Dendritic cell treated with granulocyte-macrophage colony-stimulating factor and Interleukin-4, amounts not matched to agents 40 ng/mL and 50 ng/mL, for 4 days (primary cell): ENCODE data around the gene SARNP.
A peak's percentile ranks its signal among the peaks of the same experiment; 100 is the strongest.

ENCODE experiments used
- H3K27ac Mint-ChIP-seq: one replicate; pipeline ENCODE4 v1.8.0; 2022; ENCODE audit warnings: mild to moderate bottlenecking, mixed read lengths
- H3K27me3 Mint-ChIP-seq: one replicate; pipeline ENCODE4 v1.8.0; 2022; ENCODE audit warnings: mild to moderate bottlenecking, mixed read lengths
- H3K36me3 Mint-ChIP-seq: one replicate; pipeline ENCODE4 v1.8.0; 2022; ENCODE audit warnings: low read depth, mixed read lengths
- H3K4me1 Mint-ChIP-seq: one replicate; pipeline ENCODE4 v1.8.0; 2022; ENCODE audit warnings: low read depth, mixed read lengths
- H3K4me3 Mint-ChIP-seq: one replicate; pipeline ENCODE4 v1.8.0; 2022; ENCODE audit warnings: mild to moderate bottlenecking, moderate library complexity, mixed read lengths
- H3K9me3 Mint-ChIP-seq: one replicate; pipeline ENCODE4 v1.8.0; 2022; ENCODE audit warnings: mixed read lengths
- intact Hi-C: fragments of 100-400 bp; cut with micrococcal nuclease; formaldehyde crosslinking; loops from one replicate; pipeline ENCODE4 v1.15.0; 2022

The SARNP gene

DNA sequence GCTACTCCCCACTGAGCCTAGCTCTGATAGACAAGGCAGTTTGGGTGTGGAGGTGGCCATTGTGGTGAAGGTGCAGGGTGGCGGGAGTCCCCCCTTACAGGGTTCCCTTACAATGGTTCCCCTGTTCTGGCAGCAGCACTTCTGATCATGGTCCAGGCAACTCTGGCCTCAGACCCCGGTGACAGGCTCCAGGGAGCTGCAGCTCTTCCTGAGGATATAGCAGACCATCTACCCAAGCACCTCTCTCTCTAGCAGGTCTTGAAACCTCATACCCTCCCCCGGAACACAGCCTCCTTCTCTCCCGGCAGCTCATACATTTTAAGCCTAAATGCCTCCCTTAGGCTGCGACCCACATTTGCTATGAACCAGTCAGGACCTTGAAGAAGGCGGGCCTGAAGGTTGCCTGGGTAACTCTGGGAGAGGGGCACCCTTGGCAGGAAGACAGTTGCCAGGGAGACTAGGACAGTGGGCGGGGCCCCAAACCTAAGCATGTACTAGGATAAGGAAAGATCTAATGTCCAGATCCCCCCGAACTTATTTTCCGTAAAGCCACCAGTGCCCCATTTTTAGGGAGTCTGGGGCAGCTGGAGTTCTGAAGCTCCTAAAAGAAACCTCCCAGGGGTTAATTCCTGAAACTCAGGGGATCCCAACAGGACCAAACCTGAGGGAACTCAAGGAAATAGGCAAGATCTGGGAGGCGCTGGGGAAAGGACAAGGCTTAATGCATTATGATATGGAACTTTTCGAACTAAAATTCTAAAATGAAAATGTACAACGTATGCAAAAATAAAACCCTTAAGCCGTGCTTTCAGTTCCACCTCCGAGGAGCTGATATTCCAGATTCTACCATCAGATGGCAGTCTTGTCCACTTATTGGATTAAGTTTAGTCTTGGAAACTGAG is 79.2 kb downstream of the SARNP start:
- no peaks in the 10 kb centered on the region for H3K9me3 Mint-ChIP-seq
- peak overlapping the region; percentile 73 for H3K4me3 Mint-ChIP-seq
- peak overlapping the region; percentile 90 for H3K27ac Mint-ChIP-seq
- peaks cover 20% of the 10 kb centered on the region for H3K27me3 Mint-ChIP-seq
- H3K36me3 Mint-ChIP-seq, result no peaks in the 10 kb centered on the region
- peaks cover 35% of the 10 kb centered on the region for H3K4me1 Mint-ChIP-seq
- intact Hi-C loops, result loop anchor here (2.0 to 5.0 kb wide), 4 partner anchors 200 to 379 kb away; partner anchors contain the start of genes RPL41, RPS26 and ZC3H10

DNA sequence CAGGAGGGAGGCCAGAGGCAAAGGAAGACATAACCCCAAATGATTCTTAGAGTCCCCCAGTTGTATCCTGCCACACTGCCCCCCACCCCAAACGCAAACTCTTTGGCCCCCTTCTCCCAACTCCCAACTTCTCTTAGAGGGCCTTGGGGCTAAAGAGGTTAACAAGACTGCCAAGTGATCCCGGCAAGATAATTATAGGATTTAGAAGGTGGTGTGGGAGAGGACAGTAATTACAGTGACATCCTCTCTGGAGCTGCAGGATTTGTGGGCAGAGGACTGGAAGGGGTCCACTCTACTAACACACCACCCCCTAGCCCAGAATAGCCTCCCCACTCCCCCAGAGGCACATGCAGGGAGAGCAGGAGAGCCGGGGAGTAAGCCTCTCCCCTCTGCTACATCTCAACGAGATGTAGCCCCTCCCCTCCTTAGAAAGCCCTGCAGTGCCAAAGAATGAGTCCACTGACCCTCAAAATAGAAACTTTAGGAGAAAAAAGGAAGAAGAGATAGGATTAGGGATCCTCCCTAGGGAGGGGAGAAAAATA is 79.9 kb downstream of the SARNP start:
- Mint-ChIP-seq H3K4me1 (peaks cover 37% of the 10 kb centered on the region), H3K27ac (peak overlapping the region; percentile 90), H3K9me3 (no peaks in the 10 kb centered on the region), H3K27me3 (peaks cover 17% of the 10 kb centered on the region), H3K36me3 (peaks cover 2% of the 10 kb centered on the region), H3K4me3 (peak overlapping the region; percentile 73)
- intact Hi-C loops, result loop anchor here (1.0 to 5.0 kb wide), 7 partner anchors 8 to 380 kb away; partner anchors contain the start of genes CD63, RPL41, RPS26 and ZC3H10

DNA sequence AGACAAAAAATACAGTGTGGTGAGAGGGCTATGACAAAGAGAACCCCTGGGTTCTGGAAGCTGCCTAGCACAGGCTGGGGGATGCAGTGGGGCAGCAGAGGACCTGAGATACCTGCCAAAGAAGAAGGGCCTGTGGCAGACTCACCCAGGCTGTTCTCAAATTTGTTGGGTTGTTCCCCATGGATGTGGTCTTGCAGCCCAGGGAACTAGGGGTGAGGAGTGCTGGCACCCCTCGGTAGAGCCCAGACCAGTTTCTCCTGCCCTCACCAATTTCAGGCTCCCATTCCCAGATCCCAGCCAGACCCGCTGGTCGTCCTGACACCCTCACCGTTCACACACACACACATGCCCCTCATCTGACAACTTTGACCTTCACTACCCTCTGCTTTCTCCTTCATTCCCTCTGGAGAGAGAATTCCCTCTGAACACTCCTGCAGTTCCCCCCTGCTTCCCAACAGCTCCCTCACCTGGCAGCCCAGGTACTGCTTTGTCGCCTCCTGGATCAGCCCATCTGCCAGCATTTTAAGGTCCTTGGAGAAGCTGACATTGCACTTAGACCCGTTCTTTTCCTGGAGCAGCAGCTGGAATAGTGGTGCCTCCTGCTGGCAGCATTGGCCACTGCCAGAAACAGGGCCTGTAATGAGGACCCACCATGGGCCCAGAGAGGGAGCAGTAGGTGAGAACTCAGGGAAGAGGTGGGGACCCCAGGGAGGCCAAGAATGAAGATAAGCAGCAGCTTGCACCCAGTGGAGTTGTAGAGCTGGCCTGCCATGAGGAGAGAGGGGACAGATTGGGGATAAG is 80.5 kb downstream of the SARNP start:
- intact Hi-C loops, result loop anchor here (1.0 to 5.0 kb wide), 6 partner anchors 8 to 380 kb away; partner anchors contain the start of genes CD63, RPL41, RPS26 and ZC3H10
- H3K4me3 Mint-ChIP-seq, result no peak overlapping the region
- no peaks in the 10 kb centered on the region for H3K9me3 Mint-ChIP-seq
- H3K27me3 Mint-ChIP-seq, result peaks cover 12% of the 10 kb centered on the region
- peaks cover 37% of the 10 kb centered on the region for H3K4me1 Mint-ChIP-seq
- H3K27ac Mint-ChIP-seq, result peak overlapping the region; percentile 90
- peaks cover 9% of the 10 kb centered on the region for H3K36me3 Mint-ChIP-seq

DNA sequence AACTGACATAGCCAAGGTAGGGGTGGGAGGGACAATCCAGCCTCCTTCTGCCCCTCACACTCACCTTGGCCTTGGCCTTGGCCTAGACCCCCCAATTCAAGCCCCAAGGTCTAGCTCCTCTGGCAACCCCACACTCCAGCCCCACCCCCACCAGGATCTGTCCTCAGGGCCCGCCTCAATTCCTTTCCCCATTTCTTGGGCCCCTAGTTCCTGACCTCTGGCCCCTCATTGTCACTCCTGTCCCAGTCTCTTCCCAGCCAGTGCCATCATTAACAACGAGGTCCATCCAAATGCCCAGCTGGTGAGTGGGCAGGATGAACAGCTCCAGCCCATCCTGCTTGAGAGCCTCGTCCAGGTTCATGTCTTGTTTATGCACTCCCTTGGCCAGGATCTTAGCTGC is 81.4 kb downstream of the SARNP start:
- H3K4me1 Mint-ChIP-seq, result peaks cover 38% of the 10 kb centered on the region
- H3K4me3 Mint-ChIP-seq, result no peak overlapping the region
- intact Hi-C loops, result loop anchor here (5.0 kb wide), 3 partner anchors 291 to 381 kb away; partner anchors contain the start of genes RPL41, RPS26 and ZC3H10
- H3K9me3 Mint-ChIP-seq, result no peaks in the 10 kb centered on the region
- H3K36me3 Mint-ChIP-seq, result peaks cover 11% of the 10 kb centered on the region
- H3K27me3 Mint-ChIP-seq, result peaks cover 5% of the 10 kb centered on the region
- H3K27ac Mint-ChIP-seq, result peak overlapping the region; percentile 9

DNA sequence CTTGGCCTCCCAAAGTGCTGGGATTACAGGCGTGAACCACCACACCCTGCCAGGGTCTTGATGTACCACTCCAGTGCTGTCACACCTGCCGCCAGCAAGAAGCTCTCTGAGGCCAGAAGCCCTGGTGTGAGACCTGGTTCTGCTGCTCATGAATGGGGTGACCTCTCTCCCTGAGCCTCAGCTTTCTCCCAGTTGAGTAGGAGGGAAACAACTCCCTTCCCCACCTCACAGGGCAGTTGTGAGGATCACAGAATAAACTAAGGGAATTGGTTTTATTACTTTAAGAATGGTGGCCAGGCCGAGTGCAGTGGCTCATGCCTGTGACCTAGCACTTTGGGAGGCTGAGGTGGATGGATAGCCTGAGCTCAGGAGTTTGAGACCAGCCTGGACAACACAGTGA is 82.9 kb downstream of the SARNP start:
- H3K27me3 Mint-ChIP-seq, result peaks cover 1% of the 10 kb centered on the region
- H3K36me3 Mint-ChIP-seq, result peaks cover 24% of the 10 kb centered on the region
- H3K9me3 Mint-ChIP-seq, result no peaks in the 10 kb centered on the region
- intact Hi-C loops, result no loop called here
- peaks cover 53% of the 10 kb centered on the region for H3K4me1 Mint-ChIP-seq
- H3K27ac Mint-ChIP-seq, result no peak overlapping the region
- H3K4me3 Mint-ChIP-seq, result no peak overlapping the region

DNA sequence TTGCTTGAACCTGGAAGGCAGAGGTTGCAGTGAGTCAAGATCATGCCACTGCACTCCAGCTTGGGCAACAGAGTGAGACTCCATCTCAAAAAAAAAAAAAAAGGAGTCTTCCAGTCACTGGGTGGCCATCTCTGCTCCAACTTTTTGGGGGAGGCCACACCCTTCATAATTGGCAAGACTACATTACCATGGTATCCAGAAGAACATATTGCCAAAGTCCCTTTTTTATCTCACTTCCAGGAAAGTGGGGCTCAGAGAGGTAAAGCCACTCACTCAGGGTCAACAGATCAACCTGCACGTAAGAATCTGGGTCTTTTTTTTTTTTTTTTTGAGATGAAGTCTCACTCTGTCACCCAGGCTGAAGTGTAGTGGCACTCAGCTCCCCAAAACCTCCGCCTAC is 83.7 kb downstream of the SARNP start:
- peaks cover 29% of the 10 kb centered on the region for H3K36me3 Mint-ChIP-seq
- peaks cover 52% of the 10 kb centered on the region for H3K4me1 Mint-ChIP-seq
- H3K27me3 Mint-ChIP-seq, result peaks cover 1% of the 10 kb centered on the region
- no peak overlapping the region for H3K27ac Mint-ChIP-seq
- no peak overlapping the region for H3K4me3 Mint-ChIP-seq
- intact Hi-C loops, result no loop called here
- H3K9me3 Mint-ChIP-seq, result no peaks in the 10 kb centered on the region

DNA sequence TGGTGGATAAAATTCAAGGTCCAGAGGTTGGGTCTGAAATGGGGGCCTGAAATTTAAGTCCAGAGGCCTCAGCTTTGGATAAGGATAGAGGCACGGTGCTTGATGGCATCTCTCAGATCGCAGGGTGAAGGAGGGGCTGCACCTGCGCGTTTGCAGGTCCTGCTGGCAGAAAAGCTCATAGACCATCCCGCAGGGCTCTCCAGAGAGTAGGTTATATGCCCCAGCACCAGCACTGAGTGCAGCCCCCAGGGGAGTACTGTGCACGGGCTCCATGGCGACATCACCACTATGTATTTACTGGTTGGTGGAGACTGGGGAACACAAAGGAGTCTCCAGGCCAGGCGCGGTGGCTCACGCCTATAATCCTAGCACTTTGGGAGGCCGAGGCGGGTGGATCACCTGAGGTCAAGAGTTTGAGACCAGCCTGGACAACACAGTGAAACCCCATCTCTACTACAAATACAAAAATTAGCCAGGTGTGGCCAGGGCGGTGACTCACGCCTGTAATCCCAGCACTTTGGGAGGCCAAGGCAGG is 84.4 kb downstream of the SARNP start:
- intact Hi-C loops, result no loop called here
- H3K9me3 Mint-ChIP-seq, result no peaks in the 10 kb centered on the region
- H3K36me3 Mint-ChIP-seq, result peaks cover 33% of the 10 kb centered on the region
- no peak overlapping the region for H3K27ac Mint-ChIP-seq
- H3K27me3 Mint-ChIP-seq, result peaks cover 1% of the 10 kb centered on the region
- H3K4me1 Mint-ChIP-seq, result peaks cover 46% of the 10 kb centered on the region
- H3K4me3 Mint-ChIP-seq, result no peak overlapping the region

DNA sequence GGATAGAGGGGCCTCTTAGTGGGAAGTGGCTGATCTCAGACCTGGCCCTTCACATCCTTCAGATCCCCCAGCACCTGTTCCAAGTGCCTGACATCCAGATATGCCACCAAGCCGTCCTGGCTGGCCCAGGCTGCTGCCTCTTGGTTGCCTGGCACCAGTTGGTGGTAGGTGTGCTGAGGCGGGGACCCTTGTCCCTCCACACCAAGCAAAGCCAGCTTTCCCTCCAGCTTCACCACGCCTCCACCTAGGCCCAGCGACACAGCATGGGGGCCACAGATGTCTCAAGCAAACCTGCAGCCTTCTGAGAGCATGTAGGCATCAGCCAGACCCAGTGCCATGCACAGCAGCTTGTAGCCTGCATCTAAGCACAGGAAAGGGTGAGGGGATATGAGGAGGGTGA is 85.2 kb downstream of the SARNP start:
- Mint-ChIP-seq H3K27me3 (peaks cover 1% of the 10 kb centered on the region), H3K36me3 (peaks cover 41% of the 10 kb centered on the region), H3K4me3 (no peak overlapping the region), H3K4me1 (peaks cover 44% of the 10 kb centered on the region), H3K9me3 (no peaks in the 10 kb centered on the region), H3K27ac (no peak overlapping the region)
- intact Hi-C loops, result no loop called here

DNA sequence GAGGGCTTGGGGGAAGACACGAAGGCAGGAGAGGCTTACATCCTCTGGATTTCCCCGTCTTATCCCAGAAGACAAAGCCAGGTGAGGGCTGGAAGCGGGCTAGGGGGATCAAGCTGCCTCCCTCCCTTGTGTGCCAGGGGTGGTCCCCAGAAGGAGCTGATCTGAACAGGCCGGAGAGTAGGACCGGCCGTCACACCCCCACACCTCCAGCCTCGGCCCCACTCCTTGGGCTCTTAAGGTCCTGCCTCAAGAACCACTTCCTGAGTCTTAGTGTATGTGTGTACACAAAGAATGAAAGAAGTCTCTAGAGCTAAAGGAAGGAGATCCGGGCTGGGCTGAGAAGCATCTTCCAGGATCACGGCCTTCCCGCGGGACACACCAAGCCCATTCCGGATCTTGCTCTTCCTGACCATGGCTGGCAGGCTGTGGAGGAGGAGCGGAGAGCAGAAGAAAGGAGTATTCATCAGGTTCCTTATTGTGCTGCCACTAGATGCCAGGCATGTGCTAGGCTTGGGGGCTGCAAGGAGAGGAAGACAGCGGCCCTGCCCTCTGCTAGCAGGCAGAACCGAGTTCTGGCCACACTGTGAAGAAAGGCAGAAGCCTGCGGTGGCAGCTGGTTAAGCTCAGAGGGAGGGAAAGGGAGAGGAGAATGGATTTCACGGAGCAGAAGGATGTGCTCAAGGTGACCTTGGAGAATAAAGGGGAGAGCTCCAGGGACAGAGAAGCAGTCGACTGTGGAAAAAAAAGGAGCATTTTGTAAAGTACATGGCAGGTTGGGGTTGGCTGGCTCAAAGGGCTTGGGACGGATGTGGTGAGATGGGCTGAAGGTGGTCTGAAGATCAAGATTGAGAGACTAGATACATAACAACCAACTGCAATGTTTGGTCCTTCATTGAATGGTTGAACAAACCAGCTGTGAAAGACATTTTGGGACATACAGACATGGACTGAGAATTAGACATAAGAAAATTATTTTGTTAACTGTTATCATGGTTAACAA is 87.4 kb downstream of the SARNP start:
- intact Hi-C loops, result loop anchor here (1.0 kb wide), 1 partner anchor 7 kb away; no protein-coding TSS in a partner anchor

DNA sequence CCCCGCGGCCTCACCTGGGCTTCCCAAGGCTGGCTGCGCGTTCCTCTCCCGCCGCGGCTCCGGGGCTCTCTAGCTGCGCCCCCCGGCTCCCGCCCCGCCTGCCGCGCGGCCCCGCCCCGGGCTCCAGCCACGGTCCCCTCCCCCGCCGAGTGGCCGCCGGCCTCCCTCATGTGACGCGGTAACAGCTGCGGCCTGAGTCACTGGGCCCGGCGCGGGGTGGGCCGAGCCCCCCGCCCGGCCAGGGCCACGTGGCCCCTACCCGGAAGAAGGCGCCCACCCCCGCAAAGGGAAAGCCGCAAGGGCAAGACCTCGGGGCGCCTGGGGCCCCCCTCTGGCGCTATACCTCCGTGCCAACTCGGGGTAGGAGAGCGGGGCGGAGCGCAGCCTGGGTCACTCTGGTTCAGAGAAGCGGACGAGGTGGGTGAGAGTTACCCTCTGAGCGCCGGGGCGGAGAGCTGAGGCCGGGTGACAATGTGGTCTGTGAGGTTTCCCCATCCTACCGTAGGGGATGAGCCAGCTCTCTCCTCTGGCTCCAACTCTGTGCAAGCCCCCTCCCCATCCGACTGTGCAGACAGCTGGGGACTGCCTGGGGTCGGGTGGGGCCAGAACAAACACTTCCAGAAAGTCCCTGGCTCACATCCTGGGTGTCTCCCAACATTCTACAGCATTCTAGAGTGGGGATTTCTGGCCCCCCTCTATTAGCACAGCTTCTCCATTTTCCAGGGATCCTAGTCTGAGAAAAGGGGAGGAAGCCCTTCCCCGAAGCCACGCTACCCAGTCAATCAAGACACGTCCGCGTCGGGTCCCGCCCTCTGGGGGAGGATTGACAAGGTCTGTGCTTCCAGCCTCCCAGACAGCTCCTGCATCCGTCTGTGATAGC is 88.3 kb downstream of the SARNP start, which contains the start of gene CD63:
Gene CD63, minus strand, starts transcription at position 71 of the 880 bp plus-strand sequence. CDS start 668 bp downstream, outside the sequence.
- H3K27me3 Mint-ChIP-seq, result peaks cover 1% of the 10 kb centered on the region
- H3K36me3 Mint-ChIP-seq, result peaks cover 72% of the 10 kb centered on the region
- peaks cover 67% of the 10 kb centered on the region for H3K4me1 Mint-ChIP-seq
- peak within 1 kb of the TSS; percentile 90 for H3K27ac Mint-ChIP-seq
- H3K9me3 Mint-ChIP-seq, result no peaks in the 10 kb centered on the region
- intact Hi-C loops, result loop anchor here (1.0 kb wide), 1 partner anchor 8 kb away; no protein-coding TSS in a partner anchor
- H3K4me3 Mint-ChIP-seq, result peak within 1 kb of the TSS; percentile 93

More for the DNA sequence above, 87.4 kb downstream of the SARNP start:
- H3K4me1 Mint-ChIP-seq, result peaks cover 60% of the 10 kb centered on the region
- H3K36me3 Mint-ChIP-seq, result peaks cover 63% of the 10 kb centered on the region
- peak overlapping the region; percentile 90 for H3K27ac Mint-ChIP-seq
- peaks cover 1% of the 10 kb centered on the region for H3K27me3 Mint-ChIP-seq
- no peaks in the 10 kb centered on the region for H3K9me3 Mint-ChIP-seq
- H3K4me3 Mint-ChIP-seq, result peak overlapping the region; percentile 93

DNA sequence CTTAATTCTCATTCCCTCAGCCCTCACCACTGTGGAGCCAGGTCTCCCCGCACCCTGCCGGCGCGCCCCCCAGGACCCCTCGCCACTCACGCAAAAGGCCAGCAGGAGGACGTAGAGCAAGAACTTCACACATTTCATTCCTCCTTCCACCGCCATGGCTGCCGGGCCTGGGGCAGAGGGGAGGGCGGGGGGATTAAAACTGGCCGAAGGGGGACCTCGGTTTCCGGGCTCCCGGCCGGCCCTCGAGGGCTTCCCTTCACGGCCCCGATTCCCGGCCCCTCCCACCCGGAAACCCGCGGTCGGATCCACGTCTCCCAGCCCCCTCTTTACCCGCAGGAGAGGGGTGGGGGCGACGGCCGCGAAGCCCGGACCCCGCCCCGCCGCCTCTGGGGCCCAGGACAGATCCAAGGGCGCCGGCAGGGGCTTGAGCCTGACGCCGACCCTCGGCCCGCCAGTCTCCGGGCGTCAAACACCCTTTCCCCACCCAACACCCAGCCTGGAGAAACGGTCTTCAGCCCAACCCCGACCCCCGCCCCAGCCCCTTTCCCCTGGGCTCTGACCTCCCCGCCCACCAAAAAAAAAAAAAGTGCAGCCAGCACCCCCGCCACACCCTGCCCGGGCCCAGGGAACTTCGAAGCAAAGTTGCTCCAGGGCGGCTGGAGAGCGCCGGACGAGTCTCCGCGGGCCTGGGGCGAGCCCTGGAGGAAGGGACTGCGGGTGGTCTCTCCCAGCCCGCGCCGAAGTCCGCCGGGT is 89.2 kb downstream of the SARNP start:
- Mint-ChIP-seq H3K9me3 (no peaks in the 10 kb centered on the region), H3K27ac (peak overlapping the region; percentile 90), H3K4me1 (peaks cover 74% of the 10 kb centered on the region), H3K4me3 (peak overlapping the region; percentile 93), H3K27me3 (peaks cover 1% of the 10 kb centered on the region), H3K36me3 (peaks cover 80% of the 10 kb centered on the region)
- intact Hi-C loops, result no loop called here
